Measurements from ENCODE around the gene TPCN1.

TPCN1 gene

GRCh38 chr12:113221181-113221996, at the start of gene TPCN1:
Gene TPCN1 (plus strand): TSS chr12:113221464. CDS start chr12:113226853, 5,389 bp downstream.
- DNase-seq = peak; percentile 99

- DNase-seq = no peak
Measured at GRCh38 chr12:113171543-113171942, 49.7 kb upstream of the TPCN1 start.

GRCh38 chr12:113172185-113172584, 49.1 kb upstream of the TPCN1 start:
- no peak for DNase-seq

- DNase-seq = no peak
Measured at GRCh38 chr12:113173081-113173698, 48.1 kb upstream of the TPCN1 start.

- DNase-seq = peak; percentile 85
Measured at GRCh38 chr12:113174461-113175384, 46.5 kb upstream of the TPCN1 start.

- no peak for DNase-seq
Measured at GRCh38 chr12:113179023-113179422, 42.2 kb upstream of the TPCN1 start.

GRCh38 chr12:113180333-113180732, 40.9 kb upstream of the TPCN1 start:
- no peak for DNase-seq

GRCh38 chr12:113181975-113182374, 39.3 kb upstream of the TPCN1 start:
- no peak for DNase-seq

GRCh38 chr12:113183030-113183589, 38.2 kb upstream of the TPCN1 start:
- DNase-seq = no peak

GRCh38 chr12:113184098-113184899, 37.0 kb upstream of the TPCN1 start:
- no peak for DNase-seq

- peak; percentile 90 for DNase-seq
Measured at GRCh38 chr12:113184900-113185179, 36.4 kb upstream of the TPCN1 start.

GRCh38 chr12:113185180-113186032, 35.9 kb upstream of the TPCN1 start, which contains the start of the genes DDX54 and RITA1:
Gene DDX54 (minus strand): TSS chr12:113185478. CDS start chr12:113185451, 27 bp downstream.
Gene RITA1 (plus strand): TSS chr12:113185721. CDS start chr12:113186747, 1,026 bp downstream.
- DNase-seq = peak; percentile 84

GRCh38 chr12:113186033-113186365, 35.3 kb upstream of the TPCN1 start:
- DNase-seq = no peak

GRCh38 chr12:113186666-113187325, 34.5 kb upstream of the TPCN1 start:
- no peak for DNase-seq

GRCh38 chr12:113189361-113189760, 31.9 kb upstream of the TPCN1 start:
- no peak for DNase-seq

GRCh38 chr12:113190761-113191160, 30.5 kb upstream of the TPCN1 start:
- DNase-seq = no peak

- DNase-seq = no peak
Measured at GRCh38 chr12:113191227-113191626, 30.0 kb upstream of the TPCN1 start.

GRCh38 chr12:113194971-113195391, 26.3 kb upstream of the TPCN1 start:
- DNase-seq = no peak

- DNase-seq = no peak
Measured at GRCh38 chr12:113195598-113195997, 25.7 kb upstream of the TPCN1 start.

- no peak for DNase-seq
Measured at GRCh38 chr12:113196582-113196981, 24.7 kb upstream of the TPCN1 start.

- DNase-seq = peak; percentile 49
Measured at GRCh38 chr12:113196990-113197389, 24.3 kb upstream of the TPCN1 start.
